ENCODE measurements around the gene KYAT1. TPM values are rescaled to one million over a fixed set of nuclear protein-coding genes. Genes with fewer than 3 reads are reported as not detected.
A peak's percentile ranks its signal among the peaks of the same experiment; 100 is the strongest.
"Not testable (repeated sequence)": the region's sequence is repeated elsewhere in the genome, so short reads cannot be mapped to it uniquely, and the experiment has no call there.

Gene KYAT1
- total RNA-seq, 1 experiment from 2014 or later = 5.7 TPM

- Mint-ChIP-seq H3K4me3 (ENCODE audit: unreplicated experiment) (peak overlapping the region; percentile 99), H3K4me1 (ENCODE audit: insufficient read depth, unreplicated experiment) (peaks cover 35% of the 10 kb centered on the region), H3K27ac (ENCODE audit: low read depth, unreplicated experiment) (peak overlapping the region; percentile 95), H3K36me3 (ENCODE audit: insufficient read depth, unreplicated experiment) (peaks cover 17% of the 10 kb centered on the region), H3K9me3 (ENCODE audit: unreplicated experiment) (no peaks in the 10 kb centered on the region), H3K27me3 (ENCODE audit: insufficient read depth, unreplicated experiment) (no peaks in the 10 kb centered on the region)
- intact Hi-C loops (cut with micrococcal nuclease) = no loop called here
- ChIA-PET CTCF (interaction anchor here (0.7 to 6.7 kb wide), 4 partner anchors 7 to 100 kb away, joined by 3 to 59 read pairs (median 4); no protein-coding TSS in a partner anchor), POLR2A (interaction anchor here (0.6 to 3.3 kb wide), 13 partner anchors 8 to 784 kb away, joined by 3 to 48 read pairs (median 4); no protein-coding TSS in a partner anchor)
- TF ChIP-seq CTCF (IDR thresholded peaks at IDR 0.05; ENCODE audit: unreplicated experiment) = no peak
- no TSS peak for BruUV-seq (replicated peaks)
- no peak for DNase-seq (ENCODE audit: unreplicated experiment)
These were observed 1.2 kb upstream of the KYAT1 start for GRCh38 chr9:128882677-128883603.

- DNase-seq (ENCODE audit: unreplicated experiment) = no peak
- no TSS peak for BruUV-seq (replicated peaks)
- Mint-ChIP-seq H3K4me3 (ENCODE audit: unreplicated experiment) (no peak overlapping the region), H3K27me3 (ENCODE audit: insufficient read depth, unreplicated experiment) (no peaks in the 10 kb centered on the region), H3K36me3 (ENCODE audit: insufficient read depth, unreplicated experiment) (no peaks in the 10 kb centered on the region), H3K4me1 (ENCODE audit: insufficient read depth, unreplicated experiment) (peaks cover 23% of the 10 kb centered on the region), H3K9me3 (ENCODE audit: unreplicated experiment) (no peaks in the 10 kb centered on the region), H3K27ac (ENCODE audit: low read depth, unreplicated experiment) (peak overlapping the region; percentile 50)
- TF ChIP-seq CTCF (IDR thresholded peaks at IDR 0.05; ENCODE audit: unreplicated experiment) = no peak
- intact Hi-C loops (cut with micrococcal nuclease) = loop anchor here (2.0 kb wide), 1 partner anchor 15 kb away; no protein-coding TSS in a partner anchor
- POLR2A ChIA-PET = interaction anchor here (0.6 to 2.7 kb wide), 5 partner anchors 12 to 703 kb away, joined by 3 to 11 read pairs (median 3); partner anchors contain the start of genes PHYHD1 and SPOUT1
- CTCF ChIA-PET = interaction anchor here (0.7 to 6.7 kb wide), 8 partner anchors 9 to 87 kb away, joined by 3 to 59 read pairs (median 4); no protein-coding TSS in a partner anchor
These were observed 3.9 kb downstream of the KYAT1 start for GRCh38 chr9:128877852-128878251.

- ChIA-PET POLR2A (interaction anchor here (0.6 to 0.7 kb wide), 3 partner anchors 11 to 183 kb away, joined by 3 read pairs; partner anchors contain the start of genes KYAT1 and LRRC8A), CTCF (interaction anchor here (1.1 to 6.5 kb wide), 2 partner anchors 9 to 57 kb away, joined by 8 to 34 read pairs; no protein-coding TSS in a partner anchor)
- peaks cover 28% of the 10 kb centered on the region for H3K36me3 Mint-ChIP-seq (ENCODE audit: insufficient read depth, unreplicated experiment)
- H3K27me3 Mint-ChIP-seq (ENCODE audit: insufficient read depth, unreplicated experiment); H3K4me3 Mint-ChIP-seq (ENCODE audit: unreplicated experiment); H3K27ac Mint-ChIP-seq (ENCODE audit: low read depth, unreplicated experiment); intact Hi-C loops (cut with micrococcal nuclease); H3K4me1 Mint-ChIP-seq (ENCODE audit: insufficient read depth, unreplicated experiment); H3K9me3 Mint-ChIP-seq (ENCODE audit: unreplicated experiment); DNase-seq (ENCODE audit: unreplicated experiment); BruUV-seq (replicated peaks): not testable (repeated sequence)
These were observed 10.8 kb downstream of the KYAT1 start for GRCh38 chr9:128870941-128871265.

GRCh38 chr9:128870128-128870940, 11.4 kb downstream of the KYAT1 start:
- ChIA-PET POLR2A (interaction anchor here (0.6 to 0.7 kb wide), 3 partner anchors 11 to 182 kb away, joined by 3 read pairs; partner anchors contain the start of genes KYAT1 and LRRC8A), CTCF (interaction anchor here (1.1 to 12.7 kb wide), 3 partner anchors 9 to 58 kb away, joined by 8 to 172 read pairs (median 34); no protein-coding TSS in a partner anchor)

More at GRCh38 chr9:128870128-128870940, 11.4 kb downstream of the KYAT1 start:
- no peak for DNase-seq (ENCODE audit: unreplicated experiment)
- Mint-ChIP-seq H3K36me3 (ENCODE audit: insufficient read depth, unreplicated experiment) (peaks cover 28% of the 10 kb centered on the region), H3K4me3 (ENCODE audit: unreplicated experiment) (no peak overlapping the region), H3K4me1 (ENCODE audit: insufficient read depth, unreplicated experiment) (peaks cover 5% of the 10 kb centered on the region), H3K27ac (ENCODE audit: low read depth, unreplicated experiment) (no peak overlapping the region), H3K27me3 (ENCODE audit: insufficient read depth, unreplicated experiment) (no peaks in the 10 kb centered on the region), H3K9me3 (ENCODE audit: unreplicated experiment) (no peaks in the 10 kb centered on the region)
- intact Hi-C loops (cut with micrococcal nuclease) = no loop called here
- no TSS peak for BruUV-seq (replicated peaks)
- no peak for TF ChIP-seq CTCF (IDR thresholded peaks at IDR 0.05; ENCODE audit: unreplicated experiment)

Measured in MCF 10A (cell line).